Activated T-cell treated with anti-CD3 and anti-CD28 coated beads for 24 hours (primary cell): ENCODE measurements around the gene SORCS2.

Source experiments
- DNase-seq: peaks from one replicate; pipeline ENCODE4 v3.0.0-alpha.2; 2020; ENCODE audit warnings: low read depth

The SORCS2 gene

GRCh38 chr4:7750972-7751371, 558.6 kb downstream of the SORCS2 start:
- no peak for DNase-seq

GRCh38 chr4:7752649-7753048, 560.3 kb downstream of the SORCS2 start:
- DNase-seq = no peak

- DNase-seq = no peak
These were observed 560.9 kb downstream of the SORCS2 start for GRCh38 chr4:7753271-7753670.

- DNase-seq = no peak
These were observed 561.7 kb downstream of the SORCS2 start for GRCh38 chr4:7753931-7754465.

- DNase-seq = no peak
These were observed 562.4 kb downstream of the SORCS2 start for GRCh38 chr4:7754565-7755262.

GRCh38 chr4:7755561-7755960, 563.2 kb downstream of the SORCS2 start:
- no peak for DNase-seq

- DNase-seq = no peak
These were observed 563.7 kb downstream of the SORCS2 start for GRCh38 chr4:7756071-7756470.

- DNase-seq = no peak
These were observed 564.4 kb downstream of the SORCS2 start for GRCh38 chr4:7756561-7757355.

- no peak for DNase-seq
These were observed 565.4 kb downstream of the SORCS2 start for GRCh38 chr4:7757501-7758471.

GRCh38 chr4:7758476-7758875, 566.1 kb downstream of the SORCS2 start:
- no peak for DNase-seq

GRCh38 chr4:7759216-7759615, 566.9 kb downstream of the SORCS2 start:
- DNase-seq = peak; percentile 61

- no peak for DNase-seq
These were observed 567.3 kb downstream of the SORCS2 start for GRCh38 chr4:7759635-7760034.

GRCh38 chr4:7760228-7760627, 567.9 kb downstream of the SORCS2 start:
- no peak for DNase-seq

- DNase-seq = no peak
These were observed 568.4 kb downstream of the SORCS2 start for GRCh38 chr4:7760706-7761105.

GRCh38 chr4:7761312-7761711, 569.0 kb downstream of the SORCS2 start:
- no peak for DNase-seq

GRCh38 chr4:7761720-7762119, 569.4 kb downstream of the SORCS2 start:
- peak; percentile 38 for DNase-seq

- no peak for DNase-seq
These were observed 570.2 kb downstream of the SORCS2 start for GRCh38 chr4:7762376-7763030.

- DNase-seq = no peak
These were observed 570.8 kb downstream of the SORCS2 start for GRCh38 chr4:7763106-7763505.

- DNase-seq = no peak
These were observed 571.5 kb downstream of the SORCS2 start for GRCh38 chr4:7763788-7764187.

GRCh38 chr4:7764466-7764865, 572.1 kb downstream of the SORCS2 start:
- no peak for DNase-seq

GRCh38 chr4:7765666-7766065, 573.3 kb downstream of the SORCS2 start:
- DNase-seq = no peak

- DNase-seq = no peak
These were observed 573.7 kb downstream of the SORCS2 start for GRCh38 chr4:7766086-7766485.
